ENCODE data around the gene ITGA5. TPM values are rescaled to one million over a fixed set of nuclear protein-coding genes. Genes with fewer than 3 reads are reported as not detected.

Gene ITGA5
- total RNA-seq, 1 donor: 401 TPM

GRCh38 chr12:54412786-54413185 lies 6.3 kb downstream of the ITGA5 start:
- H3K4me2 ChIP-seq (ENCODE audit: insufficient read depth, low read length): peak overlapping the region; percentile 39
- H3K27ac ChIP-seq (ENCODE audit: low read depth, low read length): peak overlapping the region; percentile 75
- peak overlapping the region; percentile 23 for H3K4me3 ChIP-seq (ENCODE audit: insufficient read depth, low read length)
- no peaks in the 10 kb centered on the region for H3K9me3 ChIP-seq (ENCODE audit: low read depth, low read length)
- no peak for TF ChIP-seq CTCF (IDR thresholded peaks at IDR 0.05; ENCODE audit: extremely low read depth, low read depth, low read length)
- H3K79me2 ChIP-seq (ENCODE audit: insufficient read depth, low read length): peaks cover 91% of the 10 kb centered on the region
- H3K36me3 ChIP-seq (ENCODE audit: insufficient read depth, low read length): peaks cover 39% of the 10 kb centered on the region
- DNase-seq (ENCODE audit: insufficient read length, low spot score, missing footprints): no peak
- H3K4me1 ChIP-seq (ENCODE audit: insufficient read depth, low read length): peaks cover 61% of the 10 kb centered on the region
- no peaks in the 10 kb centered on the region for H3K27me3 ChIP-seq (ENCODE audit: insufficient read depth, low read length)
- H4K20me1 ChIP-seq (ENCODE audit: insufficient read depth, low read length): peaks cover 64% of the 10 kb centered on the region
- no peak overlapping the region for H2AFZ ChIP-seq (ENCODE audit: low read length)

DNA sequence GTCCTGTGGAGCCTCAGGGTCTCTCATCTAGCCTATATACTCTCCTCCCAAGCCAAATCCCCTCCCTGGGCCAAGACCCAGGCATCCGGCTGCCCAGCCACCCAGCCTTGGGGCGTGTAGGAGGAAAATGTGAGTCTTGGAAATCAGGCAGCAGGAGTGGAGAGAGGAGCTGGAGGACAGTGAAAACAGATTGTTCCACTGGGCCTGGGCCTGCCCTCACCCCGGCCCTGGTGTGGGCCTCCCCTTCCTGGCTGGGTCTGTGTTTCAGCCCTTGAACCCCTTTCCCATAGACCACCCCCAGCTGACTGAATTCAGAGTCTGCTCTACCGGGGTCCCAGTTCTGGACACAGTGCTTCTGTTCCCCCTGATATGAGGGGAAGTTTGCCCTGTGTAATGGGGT lies 6.7 kb downstream of the ITGA5 start:
- Histone ChIP-seq H3K36me3 (ENCODE audit: insufficient read depth, low read length) (peaks cover 43% of the 10 kb centered on the region), H3K4me1 (ENCODE audit: insufficient read depth, low read length) (peaks cover 61% of the 10 kb centered on the region), H3K27ac (ENCODE audit: low read depth, low read length) (peak overlapping the region; percentile 75), H3K9me3 (ENCODE audit: low read depth, low read length) (no peaks in the 10 kb centered on the region), H3K4me2 (ENCODE audit: insufficient read depth, low read length) (peak overlapping the region; percentile 39), H3K79me2 (ENCODE audit: insufficient read depth, low read length) (peaks cover 91% of the 10 kb centered on the region), H4K20me1 (ENCODE audit: insufficient read depth, low read length) (peaks cover 66% of the 10 kb centered on the region), H2AFZ (ENCODE audit: low read length) (no peak overlapping the region), H3K27me3 (ENCODE audit: insufficient read depth, low read length) (no peaks in the 10 kb centered on the region), H3K4me3 (ENCODE audit: insufficient read depth, low read length) (no peak overlapping the region)
- peak; percentile 47 for DNase-seq (ENCODE audit: insufficient read length, low spot score, missing footprints)
- TF ChIP-seq CTCF (IDR thresholded peaks at IDR 0.05; ENCODE audit: extremely low read depth, low read depth, low read length): no peak

GRCh38 chr12:54411391-54412241 lies 7.5 kb downstream of the ITGA5 start:
- Histone ChIP-seq H3K36me3 (ENCODE audit: insufficient read depth, low read length) (peaks cover 51% of the 10 kb centered on the region), H3K4me3 (ENCODE audit: insufficient read depth, low read length) (no peak overlapping the region), H3K27ac (ENCODE audit: low read depth, low read length) (peak overlapping the region; percentile 86), H3K9me3 (ENCODE audit: low read depth, low read length) (no peaks in the 10 kb centered on the region), H3K27me3 (ENCODE audit: insufficient read depth, low read length) (no peaks in the 10 kb centered on the region), H3K79me2 (ENCODE audit: insufficient read depth, low read length) (peaks cover 91% of the 10 kb centered on the region), H3K4me1 (ENCODE audit: insufficient read depth, low read length) (peaks cover 55% of the 10 kb centered on the region), H2AFZ (ENCODE audit: low read length) (no peak overlapping the region), H3K4me2 (ENCODE audit: insufficient read depth, low read length) (peak overlapping the region; percentile 25), H4K20me1 (ENCODE audit: insufficient read depth, low read length) (peaks cover 59% of the 10 kb centered on the region)
- no peak for TF ChIP-seq CTCF (IDR thresholded peaks at IDR 0.05; ENCODE audit: extremely low read depth, low read depth, low read length)
- DNase-seq (ENCODE audit: insufficient read length, low spot score, missing footprints): peak; percentile 99

- H3K4me2 ChIP-seq (ENCODE audit: insufficient read depth, low read length): no peak overlapping the region
- peaks cover 68% of the 10 kb centered on the region for H3K36me3 ChIP-seq (ENCODE audit: insufficient read depth, low read length)
- no peak overlapping the region for H3K4me3 ChIP-seq (ENCODE audit: insufficient read depth, low read length)
- peaks cover 61% of the 10 kb centered on the region for H4K20me1 ChIP-seq (ENCODE audit: insufficient read depth, low read length)
- no peak for TF ChIP-seq CTCF (IDR thresholded peaks at IDR 0.05; ENCODE audit: extremely low read depth, low read depth, low read length)
- H2AFZ ChIP-seq (ENCODE audit: low read length): no peak overlapping the region
- peak overlapping the region; percentile 46 for H3K27ac ChIP-seq (ENCODE audit: low read depth, low read length)
- H3K4me1 ChIP-seq (ENCODE audit: insufficient read depth, low read length): peaks cover 34% of the 10 kb centered on the region
- peaks cover 90% of the 10 kb centered on the region for H3K79me2 ChIP-seq (ENCODE audit: insufficient read depth, low read length)
- DNase-seq (ENCODE audit: insufficient read length, low spot score, missing footprints): peak; percentile 6
- no peaks in the 10 kb centered on the region for H3K27me3 ChIP-seq (ENCODE audit: insufficient read depth, low read length)
- H3K9me3 ChIP-seq (ENCODE audit: low read depth, low read length): no peaks in the 10 kb centered on the region
Measured at GRCh38 chr12:54409267-54409666, 9.8 kb downstream of the ITGA5 start.
